Endothelial cell (in vitro differentiated cells): Measurements from ENCODE around the gene LRRC61. TPM values are rescaled to one million over a fixed set of nuclear protein-coding genes. Genes with fewer than 3 reads are reported as not detected.

Experiments used
- DNase-seq: peaks from one replicate; pipeline ENCODE4 v3.0.0; 2021; ENCODE audit warnings: low spot score
- H3K27ac Mint-ChIP-seq: one replicate; pipeline ENCODE4 v1.8.0; 2021; ENCODE audit warnings: mixed read lengths, inconsistent platforms; ENCODE audit not compliant: unreplicated experiment
- H3K27me3 Mint-ChIP-seq: one replicate; pipeline ENCODE4 v1.8.0; 2021; ENCODE audit warnings: mild to moderate bottlenecking, moderate library complexity, mixed read lengths, inconsistent platforms; ENCODE audit not compliant: unreplicated experiment
- H3K36me3 Mint-ChIP-seq: one replicate; pipeline ENCODE4 v1.8.0; 2021; ENCODE audit warnings: mild to moderate bottlenecking, low read depth, mixed read lengths, inconsistent platforms; ENCODE audit not compliant: unreplicated experiment
- H3K4me1 Mint-ChIP-seq: one replicate; pipeline ENCODE4 v1.8.0; 2021; ENCODE audit warnings: mild to moderate bottlenecking, mixed read lengths, inconsistent platforms; ENCODE audit not compliant: unreplicated experiment
- H3K4me3 Mint-ChIP-seq: one replicate; pipeline ENCODE4 v1.8.0; 2021; ENCODE audit warnings: mild to moderate bottlenecking, mixed read lengths, inconsistent platforms; ENCODE audit not compliant: unreplicated experiment
- H3K9me3 Mint-ChIP-seq: one replicate; pipeline ENCODE4 v1.8.0; 2021; ENCODE audit warnings: mixed read lengths, inconsistent platforms; ENCODE audit not compliant: unreplicated experiment
- total RNA-seq: library from RNA; stranded (reverse); fragmentation: NEBNext Ultra II Directional; extraction: Animal tissue kit (Norgen Biotek cat#: 25700); gene quantifications from one replicate; pipeline ENCODE4 v1.2.1, GENCODE V29; 2021; ENCODE audit not compliant: unreplicated experiment
- TF ChIP-seq, protein P1 (sequence below): fragments of 200-600 bp; sonication (generic); IDR thresholded peaks from one replicate; pipeline ENCODE4 v1.5.0; 2021; ENCODE audit warnings: antibody characterized with exemption; ENCODE audit not compliant: unreplicated experiment

Gene LRRC61
- total RNA-seq, 1 donor from 2014 or later, result 5.1 TPM

DNA sequence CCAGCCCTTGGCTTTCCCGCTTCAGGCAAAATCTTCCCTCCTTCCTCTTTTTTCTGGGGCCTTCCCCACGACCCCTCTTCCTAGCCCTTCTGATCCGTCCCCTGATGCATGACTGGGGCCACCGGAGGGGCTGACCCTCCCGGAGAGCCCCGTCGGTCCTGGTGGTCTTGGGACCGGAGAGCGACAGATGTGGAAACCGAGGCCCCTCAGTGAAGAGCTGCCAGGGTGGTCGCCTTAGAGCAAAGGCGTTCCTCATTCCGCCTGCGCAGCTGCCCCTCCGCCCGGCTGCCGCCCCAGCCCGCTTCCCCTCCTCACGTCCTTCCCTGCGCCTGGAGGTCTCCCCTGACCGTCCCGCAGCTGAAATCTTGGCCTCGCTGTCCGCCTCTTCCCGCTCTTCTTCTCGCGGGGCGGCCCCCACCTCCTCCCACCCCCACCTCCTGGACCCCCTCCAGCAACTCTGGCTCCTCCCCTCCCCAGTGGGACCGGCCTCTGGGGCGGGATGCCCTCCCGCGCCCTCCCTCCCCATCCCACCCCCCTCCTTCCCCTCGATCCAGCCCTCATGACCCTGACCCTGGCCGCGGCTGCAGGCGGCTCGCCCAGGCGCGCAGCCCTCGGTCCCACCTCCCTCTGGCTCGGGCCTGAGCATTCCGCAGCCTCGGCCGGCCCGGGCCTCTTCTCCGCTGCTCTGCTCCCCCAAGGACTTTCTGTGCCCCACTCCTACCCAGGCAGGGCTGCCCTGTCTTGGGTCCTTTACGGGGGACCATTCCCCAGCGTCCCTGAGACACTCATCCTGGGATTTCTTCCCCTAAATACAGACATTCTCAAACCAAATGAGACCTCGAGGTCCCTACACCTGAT is 18.3 kb downstream of the LRRC61 start, which contains the start of gene RARRES2:
Gene RARRES2 (minus strand): TSS at position 367 of the 858 bp plus-strand sequence. CDS start 1,020 bp downstream, outside the sequence.
- Mint-ChIP-seq H3K4me1 (peaks cover 9% of the 10 kb centered on the region), H3K27me3 (peaks cover 11% of the 10 kb centered on the region)

GRCh38 chr7:150342121-150342408 is 18.9 kb downstream of the LRRC61 start:
- H3K27ac Mint-ChIP-seq, result no peak overlapping the region
- TF ChIP-seq, protein P1, sequence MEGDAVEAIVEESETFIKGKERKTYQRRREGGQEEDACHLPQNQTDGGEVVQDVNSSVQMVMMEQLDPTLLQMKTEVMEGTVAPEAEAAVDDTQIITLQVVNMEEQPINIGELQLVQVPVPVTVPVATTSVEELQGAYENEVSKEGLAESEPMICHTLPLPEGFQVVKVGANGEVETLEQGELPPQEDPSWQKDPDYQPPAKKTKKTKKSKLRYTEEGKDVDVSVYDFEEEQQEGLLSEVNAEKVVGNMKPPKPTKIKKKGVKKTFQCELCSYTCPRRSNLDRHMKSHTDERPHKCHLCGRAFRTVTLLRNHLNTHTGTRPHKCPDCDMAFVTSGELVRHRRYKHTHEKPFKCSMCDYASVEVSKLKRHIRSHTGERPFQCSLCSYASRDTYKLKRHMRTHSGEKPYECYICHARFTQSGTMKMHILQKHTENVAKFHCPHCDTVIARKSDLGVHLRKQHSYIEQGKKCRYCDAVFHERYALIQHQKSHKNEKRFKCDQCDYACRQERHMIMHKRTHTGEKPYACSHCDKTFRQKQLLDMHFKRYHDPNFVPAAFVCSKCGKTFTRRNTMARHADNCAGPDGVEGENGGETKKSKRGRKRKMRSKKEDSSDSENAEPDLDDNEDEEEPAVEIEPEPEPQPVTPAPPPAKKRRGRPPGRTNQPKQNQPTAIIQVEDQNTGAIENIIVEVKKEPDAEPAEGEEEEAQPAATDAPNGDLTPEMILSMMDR, result no peak
- DNase-seq, result no peak
- peaks cover 11% of the 10 kb centered on the region for H3K27me3 Mint-ChIP-seq
- peaks cover 9% of the 10 kb centered on the region for H3K4me1 Mint-ChIP-seq
- H3K36me3 Mint-ChIP-seq, result peaks cover 17% of the 10 kb centered on the region
- peaks cover 5% of the 10 kb centered on the region for H3K9me3 Mint-ChIP-seq
- peak overlapping the region; percentile 80 for H3K4me3 Mint-ChIP-seq

More for the DNA sequence above, 18.3 kb downstream of the LRRC61 start, which contains the start of gene RARRES2:
- peaks cover 5% of the 10 kb centered on the region for H3K9me3 Mint-ChIP-seq
- H3K4me3 Mint-ChIP-seq, result peak within 1 kb of the TSS; percentile 80
- no peak for DNase-seq
- TF ChIP-seq, protein P1, result no peak
- H3K36me3 Mint-ChIP-seq, result peaks cover 15% of the 10 kb centered on the region
- no peak within 1 kb of the TSS for H3K27ac Mint-ChIP-seq

DNA sequence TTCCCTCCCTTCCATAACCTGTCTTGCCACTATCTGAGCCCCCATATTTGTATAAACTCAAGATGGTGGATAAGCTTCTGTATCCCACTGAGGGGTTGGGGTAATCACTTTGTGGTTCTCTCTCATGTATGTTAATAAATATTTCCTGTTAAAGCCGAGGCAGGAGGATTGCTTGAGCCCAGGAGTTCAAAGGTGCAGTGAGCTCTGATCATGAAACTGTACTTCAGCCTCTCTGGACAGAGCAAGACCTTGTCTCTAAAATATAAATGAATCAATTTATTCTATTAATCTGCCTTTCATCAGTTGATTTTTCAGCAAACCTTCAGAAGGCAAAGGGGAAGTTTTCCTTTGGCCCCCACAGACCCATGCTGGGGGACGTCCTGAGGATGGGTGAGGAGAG is 20.1 kb downstream of the LRRC61 start:
- H3K27me3 Mint-ChIP-seq, result peaks cover 11% of the 10 kb centered on the region

DNA sequence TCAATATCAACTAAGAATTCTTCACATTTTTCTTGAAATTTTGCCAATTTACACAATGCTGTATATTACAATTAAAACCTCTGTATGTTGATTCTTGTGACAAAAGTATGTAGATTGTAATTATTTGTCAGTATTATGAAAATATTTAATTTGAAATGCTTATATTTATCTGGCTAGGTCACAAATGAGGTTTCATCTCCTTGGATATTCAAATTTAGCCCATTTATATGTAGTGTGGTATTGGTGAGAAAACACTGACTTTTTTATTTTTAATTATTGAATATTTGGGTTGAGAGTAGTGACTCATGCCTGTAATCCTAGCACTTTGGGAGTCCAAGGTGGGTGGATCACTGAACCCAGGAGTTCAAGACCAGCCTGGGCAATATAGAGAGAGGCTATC is 21.1 kb downstream of the LRRC61 start:
- H3K36me3 Mint-ChIP-seq, result peaks cover 17% of the 10 kb centered on the region
- H3K9me3 Mint-ChIP-seq, result peaks cover 5% of the 10 kb centered on the region
- peaks cover 11% of the 10 kb centered on the region for H3K27me3 Mint-ChIP-seq
- TF ChIP-seq, protein P1, result no peak
- no peak overlapping the region for H3K27ac Mint-ChIP-seq
- H3K4me1 Mint-ChIP-seq, result peaks cover 9% of the 10 kb centered on the region
- no peak overlapping the region for H3K4me3 Mint-ChIP-seq
- DNase-seq, result no peak

More for the DNA sequence above, 20.1 kb downstream of the LRRC61 start:
- Mint-ChIP-seq H3K27ac (no peak overlapping the region), H3K4me1 (peaks cover 9% of the 10 kb centered on the region), H3K9me3 (peaks cover 5% of the 10 kb centered on the region), H3K36me3 (peaks cover 17% of the 10 kb centered on the region), H3K4me3 (no peak overlapping the region)
- TF ChIP-seq, protein P1, result no peak
- no peak for DNase-seq

DNA sequence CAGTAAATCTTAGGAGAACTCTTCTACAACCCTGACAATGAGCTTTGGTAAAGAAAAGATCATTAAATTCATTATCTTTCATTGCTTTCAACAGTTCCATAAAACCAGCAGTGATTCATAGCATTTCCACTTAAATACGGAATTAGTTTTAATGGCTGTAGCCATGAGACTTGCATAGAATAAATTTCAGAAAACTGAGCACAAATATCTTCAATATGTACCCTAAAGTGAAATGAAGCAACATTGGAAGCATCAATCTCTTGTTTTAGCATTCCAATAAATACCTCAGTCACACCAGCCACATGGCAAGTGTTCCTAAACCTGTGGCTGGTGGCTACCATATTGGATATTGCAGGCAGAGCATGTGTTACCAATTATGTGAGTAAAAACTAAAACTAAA is 21.9 kb downstream of the LRRC61 start:
- Mint-ChIP-seq H3K27ac (no peak overlapping the region), H3K9me3 (peaks cover 5% of the 10 kb centered on the region), H3K4me3 (no peak overlapping the region), H3K36me3 (peaks cover 17% of the 10 kb centered on the region), H3K4me1 (peaks cover 5% of the 10 kb centered on the region), H3K27me3 (peaks cover 11% of the 10 kb centered on the region)
- no peak for DNase-seq
- TF ChIP-seq, protein P1, result no peak
